ENCODE results near the gene PNMT. TPM values are rescaled to one million over a fixed set of nuclear protein-coding genes. Genes with fewer than 3 reads are reported as not detected.

PNMT gene
- total RNA-seq, 1 donor from 2014 or later: 3.9 TPM

GRCh38 chr17:39674702-39675389 is 6.6 kb downstream of the PNMT start:
- H3K27me3 ChIP-seq (ENCODE audit: low read depth): peaks cover 8% of the 10 kb centered on the region
- no peaks in the 10 kb centered on the region for H3K9me3 ChIP-seq
- DNase-seq: no peak
- H3K4me3 ChIP-seq: no peak overlapping the region
- TF ChIP-seq CTCF (IDR thresholded peaks at IDR 0.05): no peak
- peak overlapping the region; percentile 60 for H3K27ac ChIP-seq
- intact Hi-C loops (cut with DNase I): no loop called here
- H3K4me1 ChIP-seq: peaks cover 39% of the 10 kb centered on the region
- peaks cover 3% of the 10 kb centered on the region for H3K36me3 ChIP-seq
- ATAC-seq: peak; percentile 32 to 44

GRCh38 chr17:39675390-39676082 is 7.3 kb downstream of the PNMT start:
- H3K9me3 ChIP-seq: no peaks in the 10 kb centered on the region
- ATAC-seq (no peak), DNase-seq (no peak)
- intact Hi-C loops (cut with DNase I): no loop called here
- peaks cover 46% of the 10 kb centered on the region for H3K4me1 ChIP-seq
- no peak for TF ChIP-seq CTCF (IDR thresholded peaks at IDR 0.05)
- H3K4me3 ChIP-seq: no peak overlapping the region
- H3K27me3 ChIP-seq (ENCODE audit: low read depth): peaks cover under 1% of the 10 kb centered on the region
- H3K36me3 ChIP-seq: peaks cover 3% of the 10 kb centered on the region
- peak overlapping the region; percentile 60 for H3K27ac ChIP-seq

DNA sequence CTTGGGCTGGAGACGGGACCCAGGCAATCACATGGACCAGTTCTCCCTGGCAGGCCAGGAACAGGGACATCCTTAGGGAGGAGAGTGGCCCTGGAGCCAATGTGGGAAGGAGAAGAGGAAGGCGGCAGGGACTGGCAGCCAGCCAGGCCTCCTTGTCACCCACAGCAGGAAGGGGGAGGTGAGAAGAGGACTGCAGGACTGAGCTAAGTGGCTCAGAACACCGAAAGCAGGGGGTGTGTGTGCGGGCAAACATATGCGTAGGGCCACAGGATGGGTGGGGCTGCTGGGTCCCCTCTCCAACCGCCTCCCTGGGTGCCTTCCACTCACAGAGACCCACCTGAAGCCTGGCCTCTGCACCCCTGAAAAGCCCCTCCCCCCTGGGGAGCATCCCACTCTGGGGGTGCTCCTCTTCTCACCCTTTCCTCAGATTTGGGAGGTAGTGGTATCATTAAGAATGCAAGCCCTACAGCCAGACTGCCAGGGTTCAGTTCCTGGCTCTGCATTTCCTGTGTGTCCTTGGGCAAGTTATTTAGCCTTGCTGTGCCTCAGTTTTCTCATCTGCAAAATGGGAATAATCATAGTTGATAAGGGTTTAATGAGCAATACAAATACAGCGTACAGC is 8.1 kb downstream of the PNMT start:
- ATAC-seq (peak; percentile 75 to 77), DNase-seq (peak; percentile 89)
- peaks cover 8% of the 10 kb centered on the region for H3K36me3 ChIP-seq
- H3K4me3 ChIP-seq: no peak overlapping the region
- H3K9me3 ChIP-seq: no peaks in the 10 kb centered on the region
- no peak for TF ChIP-seq CTCF (IDR thresholded peaks at IDR 0.05)
- intact Hi-C loops (cut with DNase I): no loop called here
- peaks cover 46% of the 10 kb centered on the region for H3K4me1 ChIP-seq
- H3K27me3 ChIP-seq (ENCODE audit: low read depth): no peaks in the 10 kb centered on the region
- peak overlapping the region; percentile 60 for H3K27ac ChIP-seq

DNA sequence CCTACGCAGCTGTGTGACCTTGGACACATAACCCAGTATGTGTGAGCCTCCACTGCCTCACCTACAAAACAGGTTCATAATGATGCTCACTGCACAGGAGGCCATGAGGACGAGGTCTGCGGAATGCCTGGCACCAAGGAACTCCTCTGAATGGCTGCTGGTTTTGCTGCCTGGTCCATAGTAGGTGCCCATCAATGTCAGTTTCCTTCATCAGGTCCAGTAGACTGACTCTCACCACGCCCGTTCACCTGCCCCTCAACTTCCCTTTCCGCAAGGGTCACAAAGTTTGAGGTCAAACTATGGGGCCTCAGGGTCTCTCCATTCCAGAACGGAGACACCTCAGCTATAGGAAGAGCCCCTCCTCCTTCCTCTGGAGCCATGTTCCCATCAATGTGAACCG is 8.8 kb downstream of the PNMT start:
- peak overlapping the region; percentile 56 for H3K27ac ChIP-seq
- peaks cover 46% of the 10 kb centered on the region for H3K4me1 ChIP-seq
- intact Hi-C loops (cut with DNase I): no loop called here
- peaks cover 8% of the 10 kb centered on the region for H3K36me3 ChIP-seq
- TF ChIP-seq CTCF (IDR thresholded peaks at IDR 0.05): no peak
- H3K27me3 ChIP-seq (ENCODE audit: low read depth): no peaks in the 10 kb centered on the region
- H3K9me3 ChIP-seq: no peaks in the 10 kb centered on the region
- ATAC-seq (no peak), DNase-seq (no peak)
- H3K4me3 ChIP-seq: no peak overlapping the region

GRCh38 chr17:39677542-39678339 is 9.5 kb downstream of the PNMT start:
- no peak for DNase-seq
- Histone ChIP-seq H3K27ac (peak overlapping the region; percentile 18), H3K4me1 (peaks cover 46% of the 10 kb centered on the region), H3K4me3 (no peak overlapping the region), H3K9me3 (no peaks in the 10 kb centered on the region), H3K27me3 (ENCODE audit: low read depth) (no peaks in the 10 kb centered on the region), H3K36me3 (peaks cover 8% of the 10 kb centered on the region)
- no peak for TF ChIP-seq CTCF (IDR thresholded peaks at IDR 0.05)
- peak; percentile 28 for ATAC-seq
- intact Hi-C loops (cut with DNase I): no loop called here
